HG02938 (cell line): ENCODE measurements around the gene SAP30BP.

ENCODE experiments used
- ATAC-seq: cut with Tn5 transposase; IDR thresholded peaks from one replicate; pipeline ENCODE4 v1.9.1; 2021; ENCODE audit warnings: mild to moderate bottlenecking, moderate library complexity; ENCODE audit not compliant: unreplicated experiment

SAP30BP gene

GRCh38 chr17:75737133-75737962 lies 70.2 kb downstream of the SAP30BP start:
- ATAC-seq = no peak

- no peak for ATAC-seq
Observed at GRCh38 chr17:75738218-75738802, 71.2 kb downstream of the SAP30BP start.

- no peak for ATAC-seq
Observed at GRCh38 chr17:75739174-75739573, 72.0 kb downstream of the SAP30BP start.

- no peak for ATAC-seq
Observed at GRCh38 chr17:75739801-75740200, 72.7 kb downstream of the SAP30BP start.

GRCh38 chr17:75740215-75740614 lies 73.1 kb downstream of the SAP30BP start:
- no peak for ATAC-seq

GRCh38 chr17:75740631-75741077 lies 73.5 kb downstream of the SAP30BP start:
- ATAC-seq = no peak

GRCh38 chr17:75742337-75742736 lies 75.2 kb downstream of the SAP30BP start:
- no peak for ATAC-seq

GRCh38 chr17:75743625-75744206 lies 76.6 kb downstream of the SAP30BP start:
- ATAC-seq = no peak

GRCh38 chr17:75748706-75749105 lies 81.6 kb downstream of the SAP30BP start:
- ATAC-seq = no peak

- no peak for ATAC-seq
Observed at GRCh38 chr17:75749545-75750389, 82.6 kb downstream of the SAP30BP start.

GRCh38 chr17:75750661-75751423 lies 83.7 kb downstream of the SAP30BP start:
- no peak for ATAC-seq

GRCh38 chr17:75751676-75752404 lies 84.7 kb downstream of the SAP30BP start:
- no peak for ATAC-seq

GRCh38 chr17:75752405-75752709 lies 85.2 kb downstream of the SAP30BP start:
- ATAC-seq = no peak

GRCh38 chr17:75752802-75753513 lies 85.8 kb downstream of the SAP30BP start:
- ATAC-seq = no peak

GRCh38 chr17:75753514-75754377 lies 86.6 kb downstream of the SAP30BP start:
- no peak for ATAC-seq

GRCh38 chr17:75754378-75755204 lies 87.5 kb downstream of the SAP30BP start:
- no peak for ATAC-seq

GRCh38 chr17:75755205-75755901 lies 88.2 kb downstream of the SAP30BP start:
- ATAC-seq = no peak
